IPS-18c (cell line): ENCODE results near the gene ALAS1.

Source experiments
- H3K4me3 ChIP-seq: 2 replicates; pipeline ENCODE4 v1.7.0; 2013; ENCODE audit warnings: low read depth, mild to moderate bottlenecking, low read length, moderate library complexity; ENCODE audit not compliant: insufficient read depth
- H3K9me3 ChIP-seq: one replicate; pipeline ENCODE4 v1.6.1; 2013; ENCODE audit warnings: mild to moderate bottlenecking, low read length, moderate library complexity; ENCODE audit not compliant: control insufficient read depth, insufficient read depth

ALAS1 gene

GRCh38 chr3:52211268-52211891 is 13.4 kb downstream of the ALAS1 start:
- H3K9me3 ChIP-seq: no peaks in the 10 kb centered on the region
- no peak overlapping the region for H3K4me3 ChIP-seq

- no peak overlapping the region for H3K4me3 ChIP-seq
These were observed 15.0 kb downstream of the ALAS1 start for GRCh38 chr3:52213005-52213404.

GRCh38 chr3:52213901-52214300 is 15.9 kb downstream of the ALAS1 start:
- H3K4me3 ChIP-seq: no peak overlapping the region
- H3K9me3 ChIP-seq: no peaks in the 10 kb centered on the region

More at GRCh38 chr3:52213005-52213404, 15.0 kb downstream of the ALAS1 start:
- no peaks in the 10 kb centered on the region for H3K9me3 ChIP-seq

GRCh38 chr3:52215351-52215750 is 17.4 kb downstream of the ALAS1 start:
- H3K9me3 ChIP-seq: no peaks in the 10 kb centered on the region
- no peak overlapping the region for H3K4me3 ChIP-seq

GRCh38 chr3:52216585-52217408 is 18.8 kb downstream of the ALAS1 start:
- Histone ChIP-seq H3K9me3 (no peaks in the 10 kb centered on the region), H3K4me3 (no peak overlapping the region)

GRCh38 chr3:52217409-52217805 is 19.4 kb downstream of the ALAS1 start:
- no peaks in the 10 kb centered on the region for H3K9me3 ChIP-seq
- H3K4me3 ChIP-seq: no peak overlapping the region

- Histone ChIP-seq H3K9me3 (peaks cover 1% of the 10 kb centered on the region), H3K4me3 (no peak overlapping the region)
These were observed 20.1 kb downstream of the ALAS1 start for GRCh38 chr3:52218026-52218425.

GRCh38 chr3:52218454-52218853 is 20.5 kb downstream of the ALAS1 start:
- no peak overlapping the region for H3K4me3 ChIP-seq
- peaks cover 2% of the 10 kb centered on the region for H3K9me3 ChIP-seq

- H3K4me3 ChIP-seq: no peak overlapping the region
- peaks cover 2% of the 10 kb centered on the region for H3K9me3 ChIP-seq
These were observed 21.1 kb downstream of the ALAS1 start for GRCh38 chr3:52218937-52219650.

- Histone ChIP-seq H3K9me3 (peaks cover 2% of the 10 kb centered on the region), H3K4me3 (no peak overlapping the region)
These were observed 22.5 kb downstream of the ALAS1 start for GRCh38 chr3:52220380-52221026.

- Histone ChIP-seq H3K4me3 (no peak overlapping the region), H3K9me3 (peaks cover 2% of the 10 kb centered on the region)
These were observed 23.2 kb downstream of the ALAS1 start for GRCh38 chr3:52221141-52221562.

- no peak overlapping the region for H3K4me3 ChIP-seq
- H3K9me3 ChIP-seq: peaks cover 2% of the 10 kb centered on the region
These were observed 23.8 kb downstream of the ALAS1 start for GRCh38 chr3:52221563-52222318.

GRCh38 chr3:52222319-52223221 is 24.6 kb downstream of the ALAS1 start:
- Histone ChIP-seq H3K9me3 (peaks cover 2% of the 10 kb centered on the region), H3K4me3 (no peak overlapping the region)

- Histone ChIP-seq H3K9me3 (peaks cover 2% of the 10 kb centered on the region), H3K4me3 (no peak overlapping the region)
These were observed 25.8 kb downstream of the ALAS1 start for GRCh38 chr3:52223449-52224408.
